ENCODE results near the gene CNKSR3.

CNKSR3 gene

DNA sequence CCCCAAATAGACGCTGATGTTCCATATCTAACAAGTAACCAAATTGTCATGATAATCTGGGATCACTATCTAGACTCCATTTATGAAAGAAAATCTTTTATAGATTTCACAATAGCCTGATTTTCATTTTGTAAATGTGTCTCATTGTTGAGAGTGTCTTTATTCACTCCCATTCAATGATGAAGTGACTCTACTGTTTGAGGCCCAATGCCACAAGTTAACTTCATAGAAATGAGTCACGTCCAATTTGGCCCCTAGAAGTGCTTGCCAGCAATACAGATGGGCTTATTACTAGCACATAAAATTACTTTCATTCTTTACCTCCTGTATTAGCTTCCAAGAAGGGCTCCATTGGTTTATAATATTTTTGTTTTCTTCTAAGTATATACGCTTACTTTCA lies 160.2 kb downstream of the CNKSR3 start:
- DNase-seq (ENCODE audit: low read depth) = no peak

GRCh38 chr6:154347981-154348380 lies 162.5 kb downstream of the CNKSR3 start:
- DNase-seq (ENCODE audit: low read depth) = no peak

- no peak for DNase-seq (ENCODE audit: low read depth)
These were observed 164.7 kb downstream of the CNKSR3 start for GRCh38 chr6:154345811-154346210.

DNA sequence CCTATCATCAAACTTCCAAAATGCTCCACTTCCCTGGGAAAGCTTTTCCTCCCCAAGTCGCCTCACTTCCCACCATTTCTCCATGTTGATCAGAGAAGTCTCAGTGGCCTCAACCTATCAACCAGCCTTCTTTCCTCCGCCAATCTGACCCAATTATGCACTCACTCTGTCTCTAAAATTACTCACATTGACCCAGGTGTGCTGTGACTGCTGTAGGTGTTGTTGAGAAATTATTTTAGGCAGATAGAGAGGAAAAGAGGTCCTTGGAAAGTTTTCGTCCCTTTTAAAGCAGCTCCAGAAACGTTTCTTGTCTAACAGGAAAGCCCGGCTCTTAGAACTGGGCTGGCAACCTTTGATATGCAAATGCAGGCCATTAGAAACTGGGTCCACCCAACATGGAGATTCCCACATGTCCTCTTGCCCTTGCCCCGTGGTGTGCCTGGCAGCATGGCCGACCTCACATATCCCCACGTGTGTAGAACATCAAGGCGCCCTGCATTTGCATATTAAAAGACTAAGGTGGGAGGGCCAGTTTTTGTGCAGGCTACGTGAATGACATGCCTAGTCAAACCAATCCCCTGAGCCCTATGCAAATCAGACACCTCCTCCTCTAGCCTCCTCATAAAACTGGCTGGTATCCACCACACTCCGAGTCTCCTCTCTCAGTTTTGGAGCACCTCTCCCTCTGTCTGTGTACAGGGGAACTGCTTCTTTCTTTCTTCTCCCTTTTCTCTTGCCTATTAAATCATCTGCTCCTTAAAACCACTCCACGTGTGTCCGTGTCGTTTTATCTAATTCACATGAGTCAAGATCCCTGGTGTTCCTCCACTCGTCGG lies 166.8 kb downstream of the CNKSR3 start:
- DNase-seq (ENCODE audit: low read depth) = no peak

- no peak for DNase-seq (ENCODE audit: low read depth)
These were observed 168.6 kb downstream of the CNKSR3 start for GRCh38 chr6:154341871-154342270.

DNA sequence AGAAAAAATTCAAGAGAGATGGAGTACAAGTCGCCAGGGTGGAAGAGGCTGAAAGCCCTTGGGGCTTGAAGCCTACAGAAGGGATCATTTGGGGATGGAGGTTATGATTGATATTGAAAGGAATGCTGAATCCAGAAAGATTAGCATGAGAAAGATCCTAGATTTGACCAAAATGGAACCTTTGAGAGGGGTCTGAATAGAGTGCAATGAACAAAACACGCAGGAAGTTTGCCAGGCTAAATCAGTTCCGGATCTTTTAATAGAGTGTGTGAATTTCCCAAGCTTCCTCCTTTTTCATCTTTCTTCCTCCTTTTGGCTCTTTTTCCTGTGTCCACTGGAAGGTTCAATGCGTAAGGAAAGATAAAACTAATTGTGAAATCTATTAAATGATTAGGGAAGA lies 169.1 kb downstream of the CNKSR3 start:
- DNase-seq (ENCODE audit: low read depth) = no peak
